A549 (cell line): ENCODE measurements around the gene NKAPD1. TPM values are rescaled to one million over a fixed set of nuclear protein-coding genes. Genes with fewer than 3 reads are reported as not detected.

Experiments used
- ATAC-seq, 2 experiments: fragments of 200-7000 bp in 1 of 2; fragments of >200 bp in 1 of 2; cut with Nextera tagmentation in 1 of 2; cut with Tn5 transposase in 1 of 2; 3 replicates each; pipeline versions ENCODE4 v1.8.0 to v1.9.1; 2018 to 2020; ENCODE audit warnings: mild to moderate bottlenecking in 1 of 2, moderate library complexity in 1 of 2
- CTCF ChIA-PET: fragments of 300-600 bp; sonication (Branson Sonifier 250); formaldehyde crosslinking; extraction: SDS; loops from one replicate; lab custom pipeline; 2021; ENCODE audit warnings: antibody characterized with exemption, inconsistent platforms; lab: Yijun Ruan, JAX
- POLR2A ChIA-PET: fragments of 350-600 bp; formaldehyde crosslinking; extraction: SDS; loops from one replicate; lab custom pipeline; 2021; ENCODE audit warnings: antibody characterized with exemption, inconsistent platforms; lab: Yijun Ruan, JAX
- DNase-seq, 2 experiments: peaks; one replicate each; pipeline versions ENCODE4 v3.0.0 to v3.0.0-alpha.2; 2011 to 2016; ENCODE audit warnings: low read depth in 1 of 2, low spot score in 1 of 2
- FAIRE-seq: peaks from 2 replicates; lab custom pipeline; 2011; peaks lifted over from hg19 to GRCh38; lab: Jason Lieb, UNC
- H3K27ac ChIP-seq, 2 experiments: fragments of >200 bp; sonication (Bioruptor Twin); formaldehyde crosslinking; 3 replicates each; pipeline ENCODE4 v1.5.1; 2016 to 2017
- H3K4me1 ChIP-seq: fragments of >200 bp; sonication (Bioruptor Twin); formaldehyde crosslinking; 3 replicates; pipeline ENCODE4 v1.6.1; 2016
- H3K4me2 ChIP-seq: fragments of >200 bp; sonication (Bioruptor Twin); formaldehyde crosslinking; 3 replicates; pipeline ENCODE4 v1.6.1; 2016
- H3K4me3 ChIP-seq: fragments of >200 bp; sonication (Bioruptor Twin); formaldehyde crosslinking; 3 replicates; pipeline ENCODE4 v1.5.1; 2016
- H3K9me3 ChIP-seq: fragments of >200 bp; sonication (Bioruptor Twin); formaldehyde crosslinking; 3 replicates; pipeline ENCODE4 v1.6.1; 2016
- BCL3 ChIP-seq: fragments of >200 bp; sonication (Bioruptor Twin); formaldehyde crosslinking; IDR thresholded peaks from 3 replicates; pipeline ENCODE4 v1.6.1; 2016
- CBX2 ChIP-seq: fragments of 200-600 bp; sonication (generic); IDR thresholded peaks from 2 replicates; pipeline ENCODE4 v1.6.1; 2016; ENCODE audit warnings: low read depth, mild to moderate bottlenecking, borderline replicate concordance
- EHF ChIP-seq: fragments of 250-450 bp; sonication (Bioruptor Pico); IDR thresholded peaks from 2 replicates; pipeline ENCODE4 v1.5.0; 2020; ENCODE audit warnings: mild to moderate bottlenecking
- EHMT2 ChIP-seq: fragments of 200-600 bp; sonication (generic); IDR thresholded peaks from 2 replicates; pipeline ENCODE4 v1.6.1; 2016; ENCODE audit warnings: antibody characterized with exemption, low read depth, mild to moderate bottlenecking, moderate library complexity
- ESRRA ChIP-seq: fragments of 150-350 bp; IDR thresholded peaks from 2 replicates; pipeline ENCODE4 v1.6.1; 2014; ENCODE audit warnings: mild to moderate bottlenecking, low read length, borderline replicate concordance
- FOSB ChIP-seq: fragments of 250-450 bp; sonication (Bioruptor Pico); IDR thresholded peaks from 2 replicates; pipeline ENCODE4 v1.5.0; 2020; ENCODE audit warnings: mild to moderate bottlenecking, moderate library complexity
- FOSL2 ChIP-seq, 2 experiments: fragments of 450-650 bp in 1 of 2; fragments of >200 bp in 1 of 2; sonication (Bioruptor Twin) in 1 of 2; formaldehyde crosslinking; IDR thresholded peaks; 2 replicates each; pipeline versions ENCODE4 v1.5.0 to v1.6.1; 2016 to 2020; ENCODE audit warnings: mild to moderate bottlenecking in 1 of 2, moderate library complexity in 1 of 2
- HDAC2 ChIP-seq: fragments of 200-600 bp; sonication (generic); IDR thresholded peaks from 2 replicates; pipeline ENCODE4 v1.6.1; 2016
- HEYL ChIP-seq: fragments of 250-450 bp; sonication (Bioruptor Pico); IDR thresholded peaks from 2 replicates; pipeline ENCODE4 v1.8.0; 2021; ENCODE audit warnings: mild to moderate bottlenecking, moderate library complexity
- HMGXB4 ChIP-seq: fragments of 250-450 bp; sonication (Bioruptor Pico); IDR thresholded peaks from 2 replicates; pipeline ENCODE4 v1.5.0; 2021; ENCODE audit warnings: mild to moderate bottlenecking, moderate library complexity, borderline replicate concordance
- HOXB5 ChIP-seq: fragments of 250-450 bp; sonication (Bioruptor Pico); IDR thresholded peaks from 2 replicates; pipeline ENCODE4 v1.5.0; 2020; ENCODE audit warnings: mild to moderate bottlenecking, moderate library complexity
- KDM1A ChIP-seq: fragments of 200-600 bp; sonication (generic); IDR thresholded peaks from 2 replicates; pipeline ENCODE4 v1.6.1; 2016; ENCODE audit warnings: low read depth, mild to moderate bottlenecking
- MAFK ChIP-seq: fragments of 450-650 bp; IDR thresholded peaks from 2 replicates; pipeline ENCODE4 v1.6.1; 2014; ENCODE audit not compliant: partially characterized antibody
- MAX ChIP-seq: IDR thresholded peaks from 2 replicates; pipeline ENCODE4 v1.6.1; 2012
- MYC ChIP-seq: IDR thresholded peaks from 2 replicates; pipeline ENCODE4 v1.6.1; 2012; ENCODE audit warnings: mild to moderate bottlenecking, inconsistent platforms, low read length, improper control_type of control experiment, borderline replicate concordance
- NFE2L2 ChIP-seq: fragments of 150-350 bp; conservative IDR thresholded peaks from 2 replicates; pipeline ENCODE4 v1.6.1; 2014; ENCODE audit warnings: low read length
- NPAS2 ChIP-seq: fragments of 250-450 bp; sonication (Bioruptor Pico); IDR thresholded peaks from 2 replicates; pipeline ENCODE4 v1.8.0; 2022; ENCODE audit warnings: mild to moderate bottlenecking, moderate library complexity, borderline replicate concordance
- POLR2AphosphoS2 ChIP-seq: conservative IDR thresholded peaks from 2 replicates; pipeline ENCODE4 v1.6.1; 2012; ENCODE audit warnings: low read length, improper control_type of control experiment, inconsistent platforms
- RAD21 ChIP-seq, 2 experiments: fragments of >200 bp in 1 of 2; sonication (Bioruptor Twin) in 1 of 2; formaldehyde crosslinking in 1 of 2; IDR thresholded peaks in 1 of 2; conservative IDR thresholded peaks in 1 of 2; 2 replicates in 1 of 2; 3 replicates in 1 of 2; pipeline ENCODE4 v1.6.1; 2012 to 2018; ENCODE audit warnings: inconsistent platforms in 1 of 2
- TFCP2L1 ChIP-seq: fragments of 250-450 bp; sonication (Bioruptor Pico); IDR thresholded peaks from 2 replicates; pipeline ENCODE4 v1.5.0; 2021; ENCODE audit warnings: mild to moderate bottlenecking
- USF2 ChIP-seq: fragments of 450-650 bp; IDR thresholded peaks from 2 replicates; pipeline ENCODE4 v1.6.1; 2014; ENCODE audit warnings: antibody characterized with exemption
- ZC3H11A ChIP-seq: fragments of 450-650 bp; IDR thresholded peaks from 2 replicates; pipeline ENCODE4 v1.6.1; 2014; ENCODE audit warnings: antibody characterized with exemption, mild to moderate bottlenecking
- ZFP36 ChIP-seq: fragments of 450-650 bp; IDR thresholded peaks from 2 replicates; pipeline ENCODE4 v1.6.1; 2014; ENCODE audit warnings: borderline replicate concordance; ENCODE audit not compliant: partially characterized antibody
- ZSCAN20 ChIP-seq: fragments of 250-450 bp; sonication (Bioruptor Pico); IDR thresholded peaks from 2 replicates; pipeline ENCODE4 v1.8.0; 2022; ENCODE audit warnings: mild to moderate bottlenecking, moderate library complexity
- WGBS: methylation state at CpG from one replicate; pipeline ENCODE4 v1.1.6; 2017; ENCODE audit errors: missing lambda C conversion rate; 5-methylcytosine and 5-hydroxymethylcytosine counted together
- polyA plus RNA-seq, 4 experiments: library from polyadenylated mRNA; depleted of rRNA in 3 of 4; stranded (reverse); fragments of >200 nt; fragmentation: RNase III in 1 of 4; extraction: RNeasy Plus Mini Kit Qiagen cat#74134 plus additional on column Dnase treatment in 1 of 4; gene quantifications; 2 replicates in 3 of 4; 3 replicates in 1 of 4; pipeline ENCODE4 v1.2.3, GENCODE V29; 2011 to 2017

The NKAPD1 gene
- polyA plus RNA-seq, 2 of the 4 experiments (the other 2 are of a cell fraction): 16.6 to 20.1 TPM

GRCh38 chr11:112062923-112063322 is 11.2 kb upstream of the NKAPD1 start:
- no peak for ATAC-seq
- TF ChIP-seq MAFK (peak; percentile 61), ZSCAN20 (no peak), MYC (no peak)
- Histone ChIP-seq H3K4me3 (no peak overlapping the region), H3K9me3 (no peaks in the 10 kb centered on the region), H3K4me1 (no peaks in the 10 kb centered on the region), H3K27ac (no peak overlapping the region), H3K4me2 (no peak overlapping the region)
- FAIRE-seq: no peak
- ChIA-PET CTCF (no interaction called here), POLR2A (no interaction called here)
- DNase-seq: no peak
- 80% methylated on average over 1 of the region's 1 CpG for whole genome bisulfite sequencing

- FAIRE-seq: no peak
- H3K9me3 ChIP-seq: no peaks in the 10 kb centered on the region
- POLR2A ChIA-PET: no interaction called here
- TF ChIP-seq RAD21 (conservative IDR thresholded peaks at IDR 0.05 in 1 of 2, IDR thresholded peaks at IDR 0.05 in 1 of 2) (no peak), POLR2AphosphoS2 (no peak), NFE2L2 (no peak), HEYL (CRISPR knock-in tag) (no peak), NPAS2 (CRISPR knock-in tag) (no peak), ZC3H11A (no peak), HMGXB4 (no peak), EHF (no peak), MAFK (no peak), EHMT2 (no peak), ZFP36 (no peak), USF2 (no peak), KDM1A (no peak), HDAC2 (no peak), ESRRA (no peak), TFCP2L1 (no peak)
- TF ChIP-seq, all 56 proteins: peak for 0
- peaks cover 7% of the 10 kb centered on the region; the same call in 2 of the 3 replicates for H3K4me1 ChIP-seq
- 84% methylated on average over 4 of the region's 4 CpGs for WGBS
- DNase-seq (no peak), ATAC-seq (no peak)
- no peak overlapping the region for H3K27ac ChIP-seq
- H3K4me3 ChIP-seq: no peak overlapping the region
- CTCF ChIA-PET: interaction anchor here (0.9 kb wide), 1 partner anchor 31 kb away, joined by 4 read pairs; no protein-coding TSS in a partner anchor
- H3K4me2 ChIP-seq: no peak overlapping the region
Measured at GRCh38 chr11:112082729-112083128, 8.6 kb downstream of the NKAPD1 start.

GRCh38 chr11:112085822-112086421 is 11.8 kb downstream of the NKAPD1 start:
- peak overlapping the region; percentile 93 for H3K4me2 ChIP-seq
- FAIRE-seq (no peak), ATAC-seq (peak; percentile 62 to 65; a peak in 5 of 6 replicates), DNase-seq (peak; percentile 14 to 28)
- H3K4me1 ChIP-seq: peaks cover 9% of the 10 kb centered on the region; the same call in 2 of the 3 replicates
- peak overlapping the region; percentile 86 for H3K4me3 ChIP-seq
- POLR2A ChIA-PET: interaction anchor here (0.7 to 2.3 kb wide), 9 partner anchors 11 to 195 kb away, joined by 3 to 5 read pairs (median 3); partner anchors contain the start of genes BCO2, NKAPD1 and PIH1D2
- peak overlapping the region; percentile 87 to 96 for H3K27ac ChIP-seq
- CTCF ChIA-PET: interaction anchor here (0.7 to 0.9 kb wide), 2 partner anchors 28 to 89 kb away, joined by 3 read pairs; partner anchors contain the start of gene BCO2
- WGBS: 7% methylated on average over 19 of the region's 19 CpGs
- no peaks in the 10 kb centered on the region for H3K9me3 ChIP-seq
- TF ChIP-seq USF2 (peak; percentile 49; the same call in 1 of the 2 replicates), MAX (peak; percentile 65), FOSB (CRISPR knock-in tag) (no peak), FOSL2 (IDR thresholded peaks at IDR 0.05) (no peak), FOSL2 (CRISPR knock-in tag; IDR thresholded peaks at IDR 0.05) (no peak), CBX2 (no peak), BCL3 (no peak), HEYL (CRISPR knock-in tag) (no peak), MYC (no peak), HDAC2 (no peak), HOXB5 (no peak), EHMT2 (no peak)
